Adrenal gland (tissue), 5 donors: ENCODE results near the gene CAMK2A.

Experiments used
- POLR2A ChIP-seq, 2 donors: fragments of 450-650 bp; IDR thresholded peaks; one replicate each; pipeline ENCODE4 v1.6.1; 2017; ENCODE audit warnings: antibody characterized with exemption in 2 of 2, mild to moderate bottlenecking in 2 of 2, moderate library complexity in 1 of 2
- TF ChIP-seq, protein P1 (sequence below), 6 experiments: fragments of 450-650 bp in 4 of 6; fragments of 200-600 bp in 2 of 6; sonication (generic) in 1 of 6; IDR thresholded peaks; 1 replicate in 5 of 6; 2 replicates in 1 of 6; pipeline versions ENCODE4 v1.5.1 to v1.8.0; 2016 to 2021; ENCODE audit warnings: antibody characterized with exemption in 6 of 6, mild to moderate bottlenecking in 2 of 6, moderate library complexity in 1 of 6
- donor health status: DM: no; HTN: no; CAD: no.

DNA sequence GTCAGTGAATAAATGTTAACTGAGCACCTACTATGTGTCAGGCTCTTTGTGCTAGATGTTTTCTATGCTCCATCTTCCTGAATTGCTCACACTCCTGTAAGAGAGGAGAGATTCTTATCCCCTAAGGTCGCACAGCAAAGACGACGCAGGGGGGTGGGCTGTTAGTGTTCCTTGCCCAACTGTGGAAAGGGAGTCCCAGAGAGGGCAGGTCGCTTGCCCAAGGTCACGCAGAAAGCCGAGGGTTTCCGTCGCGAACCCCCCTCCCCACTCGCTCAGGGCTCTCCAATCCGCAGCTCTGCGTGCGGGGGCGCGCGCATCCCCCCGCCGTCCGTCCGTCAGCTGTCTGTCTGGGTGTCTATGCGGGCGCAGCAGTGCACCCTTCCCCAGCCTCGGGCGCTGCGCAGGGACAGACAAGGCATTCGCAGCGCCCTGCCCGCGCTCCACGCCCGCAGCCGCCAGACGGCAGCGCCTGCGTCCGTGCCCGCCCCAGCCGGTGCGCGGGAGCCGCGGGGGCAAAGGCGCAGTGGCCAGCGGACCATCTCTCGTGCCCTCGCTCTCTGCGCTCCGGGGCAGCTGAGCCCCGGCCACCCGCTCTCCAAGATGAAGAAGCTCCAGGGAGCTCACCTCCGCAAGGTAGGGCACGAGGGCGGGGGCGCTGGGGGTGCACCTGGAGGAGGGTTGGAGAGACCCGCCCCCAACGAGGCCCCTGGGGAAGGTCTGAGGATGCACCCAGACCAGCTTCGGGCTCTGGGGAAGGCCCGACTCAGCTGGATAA lies 99.7 kb downstream of the CAMK2A start, which contains the start of gene SLC6A7:
- TF ChIP-seq, protein P1, sequence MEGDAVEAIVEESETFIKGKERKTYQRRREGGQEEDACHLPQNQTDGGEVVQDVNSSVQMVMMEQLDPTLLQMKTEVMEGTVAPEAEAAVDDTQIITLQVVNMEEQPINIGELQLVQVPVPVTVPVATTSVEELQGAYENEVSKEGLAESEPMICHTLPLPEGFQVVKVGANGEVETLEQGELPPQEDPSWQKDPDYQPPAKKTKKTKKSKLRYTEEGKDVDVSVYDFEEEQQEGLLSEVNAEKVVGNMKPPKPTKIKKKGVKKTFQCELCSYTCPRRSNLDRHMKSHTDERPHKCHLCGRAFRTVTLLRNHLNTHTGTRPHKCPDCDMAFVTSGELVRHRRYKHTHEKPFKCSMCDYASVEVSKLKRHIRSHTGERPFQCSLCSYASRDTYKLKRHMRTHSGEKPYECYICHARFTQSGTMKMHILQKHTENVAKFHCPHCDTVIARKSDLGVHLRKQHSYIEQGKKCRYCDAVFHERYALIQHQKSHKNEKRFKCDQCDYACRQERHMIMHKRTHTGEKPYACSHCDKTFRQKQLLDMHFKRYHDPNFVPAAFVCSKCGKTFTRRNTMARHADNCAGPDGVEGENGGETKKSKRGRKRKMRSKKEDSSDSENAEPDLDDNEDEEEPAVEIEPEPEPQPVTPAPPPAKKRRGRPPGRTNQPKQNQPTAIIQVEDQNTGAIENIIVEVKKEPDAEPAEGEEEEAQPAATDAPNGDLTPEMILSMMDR (IDR thresholded peaks at IDR 0.05): no peak
- no peak for TF ChIP-seq POLR2A (IDR thresholded peaks at IDR 0.05)
